Glutamatergic neuron (in vitro differentiated cells): ENCODE data around the gene GALK2. TPM values are rescaled to one million over a fixed set of nuclear protein-coding genes. Genes with fewer than 3 reads are reported as not detected.
A peak's percentile ranks its signal among the peaks of the same experiment; 100 is the strongest.

Source experiments
- DNase-seq: peaks from one replicate; pipeline ENCODE4 v3.0.0; 2022
- H3K27ac Mint-ChIP-seq: one replicate; pipeline ENCODE4 v1.8.0; 2020; ENCODE audit warnings: mild to moderate bottlenecking, mixed read lengths, inconsistent platforms; ENCODE audit not compliant: unreplicated experiment
- H3K27me3 Mint-ChIP-seq: one replicate; pipeline ENCODE4 v1.8.0; 2020; ENCODE audit warnings: mild to moderate bottlenecking, moderate library complexity, mixed read lengths, inconsistent platforms; ENCODE audit not compliant: unreplicated experiment
- H3K36me3 Mint-ChIP-seq: one replicate; pipeline ENCODE4 v1.8.0; 2020; ENCODE audit warnings: mild to moderate bottlenecking, mixed read lengths, inconsistent platforms; ENCODE audit not compliant: unreplicated experiment
- H3K4me1 Mint-ChIP-seq: one replicate; pipeline ENCODE4 v1.8.0; 2020; ENCODE audit warnings: mild to moderate bottlenecking, low read depth, mixed read lengths, inconsistent platforms; ENCODE audit not compliant: unreplicated experiment
- H3K4me3 Mint-ChIP-seq: one replicate; pipeline ENCODE4 v1.8.0; 2020; ENCODE audit warnings: mild to moderate bottlenecking, mixed read lengths, inconsistent platforms; ENCODE audit not compliant: unreplicated experiment
- H3K9me3 Mint-ChIP-seq: one replicate; pipeline ENCODE4 v1.8.0; 2020; ENCODE audit warnings: mild to moderate bottlenecking, moderate library complexity, mixed read lengths, inconsistent platforms; ENCODE audit not compliant: unreplicated experiment
- total RNA-seq: library from RNA; stranded (reverse); fragmentation: NEBNext Ultra II Directional; extraction: Animal tissue kit (Norgen Biotek cat#: 25700); gene quantifications from one replicate; pipeline ENCODE4 v1.2.1, GENCODE V29; 2021; ENCODE audit not compliant: unreplicated experiment
- TF ChIP-seq, protein P1 (sequence below): fragments of 200-600 bp; sonication (generic); IDR thresholded peaks from one replicate; pipeline ENCODE4 v1.5.0; 2021; ENCODE audit not compliant: partially characterized antibody, unreplicated experiment

Gene GALK2
- total RNA-seq, 1 donor from 2014 or later = 19.9 TPM

DNA sequence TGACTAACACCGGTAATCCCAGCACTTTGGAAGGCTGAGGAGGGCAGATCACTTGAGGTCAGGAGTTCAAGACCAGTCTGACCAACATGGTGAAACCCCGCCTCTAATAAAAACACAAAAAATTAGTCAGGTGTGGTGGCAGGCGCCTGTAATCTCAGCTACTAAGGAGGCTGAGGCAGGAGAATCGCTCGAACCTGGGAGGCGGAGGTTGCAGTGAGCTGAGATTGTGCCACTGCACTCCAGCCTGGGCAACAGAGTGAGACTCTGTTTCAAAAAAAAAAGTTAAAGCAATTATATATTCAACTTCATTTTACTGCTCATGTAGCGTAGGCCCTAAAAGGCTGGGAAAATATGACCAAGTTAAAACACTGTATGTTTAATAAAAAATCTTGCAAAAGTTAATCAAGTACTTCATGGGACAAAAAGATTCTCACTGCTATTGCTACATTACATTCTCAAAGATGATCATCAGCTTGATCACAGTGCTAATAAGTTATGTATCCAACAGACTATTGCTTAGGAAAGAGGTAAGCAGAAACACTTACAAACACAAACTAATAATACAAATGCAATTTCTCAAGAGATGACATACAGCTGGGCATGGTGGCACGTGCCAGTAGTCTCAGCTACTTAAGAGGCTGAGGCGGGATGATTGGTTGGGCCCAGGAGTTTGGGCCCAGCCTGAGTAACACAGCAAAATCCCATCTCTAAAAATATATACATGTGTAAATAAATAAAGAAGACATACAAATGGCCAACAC, 17.3 kb upstream of the GALK2 start:
- no peak for DNase-seq
- Mint-ChIP-seq H3K36me3 (no peaks in the 10 kb centered on the region), H3K27me3 (peaks cover 3% of the 10 kb centered on the region), H3K9me3 (no peaks in the 10 kb centered on the region), H3K4me1 (peaks cover 18% of the 10 kb centered on the region), H3K27ac (no peak overlapping the region), H3K4me3 (no peak overlapping the region)
- TF ChIP-seq, protein P1, sequence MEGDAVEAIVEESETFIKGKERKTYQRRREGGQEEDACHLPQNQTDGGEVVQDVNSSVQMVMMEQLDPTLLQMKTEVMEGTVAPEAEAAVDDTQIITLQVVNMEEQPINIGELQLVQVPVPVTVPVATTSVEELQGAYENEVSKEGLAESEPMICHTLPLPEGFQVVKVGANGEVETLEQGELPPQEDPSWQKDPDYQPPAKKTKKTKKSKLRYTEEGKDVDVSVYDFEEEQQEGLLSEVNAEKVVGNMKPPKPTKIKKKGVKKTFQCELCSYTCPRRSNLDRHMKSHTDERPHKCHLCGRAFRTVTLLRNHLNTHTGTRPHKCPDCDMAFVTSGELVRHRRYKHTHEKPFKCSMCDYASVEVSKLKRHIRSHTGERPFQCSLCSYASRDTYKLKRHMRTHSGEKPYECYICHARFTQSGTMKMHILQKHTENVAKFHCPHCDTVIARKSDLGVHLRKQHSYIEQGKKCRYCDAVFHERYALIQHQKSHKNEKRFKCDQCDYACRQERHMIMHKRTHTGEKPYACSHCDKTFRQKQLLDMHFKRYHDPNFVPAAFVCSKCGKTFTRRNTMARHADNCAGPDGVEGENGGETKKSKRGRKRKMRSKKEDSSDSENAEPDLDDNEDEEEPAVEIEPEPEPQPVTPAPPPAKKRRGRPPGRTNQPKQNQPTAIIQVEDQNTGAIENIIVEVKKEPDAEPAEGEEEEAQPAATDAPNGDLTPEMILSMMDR = no peak

DNA sequence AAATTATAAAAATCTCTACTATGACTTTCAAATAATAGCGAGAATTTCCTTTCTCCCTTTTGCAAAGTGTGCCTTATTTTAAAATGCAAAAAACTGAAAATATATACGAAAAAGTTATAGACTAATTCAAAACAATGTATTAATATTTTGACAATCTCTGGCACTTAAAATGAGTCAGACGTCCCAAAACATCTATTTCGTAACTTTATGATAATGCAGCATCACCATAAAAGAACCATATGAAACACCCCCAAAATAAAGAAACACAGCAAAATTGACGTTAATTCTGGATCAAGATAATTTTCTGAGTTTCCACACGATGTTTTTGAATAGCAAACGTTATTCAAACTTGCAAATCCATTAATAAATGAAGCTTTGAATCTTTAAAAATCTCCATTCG, 15.7 kb upstream of the GALK2 start:
- no peak for DNase-seq
- H3K9me3 Mint-ChIP-seq = no peaks in the 10 kb centered on the region
- TF ChIP-seq, protein P1 = no peak
- no peaks in the 10 kb centered on the region for H3K36me3 Mint-ChIP-seq
- H3K27me3 Mint-ChIP-seq = peaks cover 3% of the 10 kb centered on the region
- peak overlapping the region; percentile 97 for H3K4me3 Mint-ChIP-seq
- H3K4me1 Mint-ChIP-seq = peaks cover 13% of the 10 kb centered on the region
- peak overlapping the region; percentile 97 for H3K27ac Mint-ChIP-seq

DNA sequence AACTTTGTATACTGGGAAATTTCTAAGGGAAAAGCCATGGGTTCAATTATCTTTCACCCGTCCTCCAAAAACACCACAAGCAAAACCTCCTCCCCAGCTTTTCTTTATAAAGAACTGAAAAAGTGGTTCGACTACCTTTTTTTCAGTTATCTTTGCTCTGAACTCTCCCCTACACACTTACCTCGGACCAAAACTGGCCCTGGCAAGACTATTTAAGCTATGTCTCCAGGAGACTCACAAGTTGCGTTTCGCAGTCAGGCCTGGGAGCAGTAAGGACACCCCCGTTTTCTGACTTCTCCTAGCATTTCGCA, 15.3 kb upstream of the GALK2 start:
- H3K9me3 Mint-ChIP-seq = no peaks in the 10 kb centered on the region
- H3K4me1 Mint-ChIP-seq = peaks cover 13% of the 10 kb centered on the region
- H3K27me3 Mint-ChIP-seq = peaks cover 3% of the 10 kb centered on the region
- H3K4me3 Mint-ChIP-seq = peak overlapping the region; percentile 97
- DNase-seq = no peak
- no peaks in the 10 kb centered on the region for H3K36me3 Mint-ChIP-seq
- TF ChIP-seq, protein P1 = no peak
- H3K27ac Mint-ChIP-seq = peak overlapping the region; percentile 97

DNA sequence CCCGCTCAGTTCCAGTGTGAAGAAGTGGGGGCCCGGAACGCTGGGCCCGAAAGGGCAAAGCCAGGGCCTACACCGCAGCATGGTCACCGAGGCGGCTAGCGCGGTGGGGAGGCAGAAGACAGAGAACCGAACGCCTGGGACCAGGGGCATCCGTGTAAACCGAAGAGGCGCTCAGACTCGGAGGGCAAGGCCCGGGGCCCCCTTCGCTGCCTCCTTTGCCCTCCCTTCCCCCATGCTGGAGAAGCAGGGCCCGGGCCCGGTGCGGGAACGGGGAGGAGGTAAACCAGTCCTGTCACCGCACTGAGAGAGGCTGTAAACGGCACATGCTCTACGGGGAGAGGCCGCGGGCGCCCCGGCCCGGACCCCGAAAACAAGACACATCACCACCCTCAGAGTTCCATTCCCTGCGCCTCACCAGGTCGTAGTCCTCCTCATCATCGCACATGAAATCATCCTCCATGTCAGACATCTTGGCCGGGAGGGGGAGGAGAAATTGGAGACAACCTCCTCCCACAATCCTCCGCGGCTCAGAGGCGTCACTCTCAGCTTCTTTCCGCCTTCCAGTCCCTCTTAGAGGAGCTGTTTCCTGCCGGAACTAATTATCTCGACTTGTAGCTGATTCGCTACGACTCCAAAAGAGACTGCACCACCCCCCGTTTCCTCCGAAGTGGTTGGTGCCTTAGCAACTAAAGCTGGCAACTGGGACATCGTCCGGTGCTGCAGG, 14.8 kb upstream of the GALK2 start, which contains the start of gene COPS2:
TSS of gene COPS2 (minus strand) at position 490 of the 724 bp plus-strand sequence. CDS start at position 469, 21 bp downstream.
- H3K27me3 Mint-ChIP-seq = peaks cover 3% of the 10 kb centered on the region
- peak; percentile 90 for DNase-seq
- H3K27ac Mint-ChIP-seq = peak within 1 kb of the TSS; percentile 97

More for the DNA sequence above, 14.8 kb upstream of the GALK2 start, which contains the start of gene COPS2:
- H3K4me1 Mint-ChIP-seq = peaks cover 13% of the 10 kb centered on the region
- no peaks in the 10 kb centered on the region for H3K9me3 Mint-ChIP-seq
- no peaks in the 10 kb centered on the region for H3K36me3 Mint-ChIP-seq
- H3K4me3 Mint-ChIP-seq = peak within 1 kb of the TSS; percentile 97
- TF ChIP-seq, protein P1 = no peak
